K562 (cell line): ENCODE measurements around the gene RALB. TPM values are rescaled to one million over a fixed set of nuclear protein-coding genes. Genes with fewer than 3 reads are reported as not detected.

Experiments
- ATAC-seq: fragments of 200-7000 bp; cut with Tn5 transposase; 3 replicates; pipeline ENCODE4 v1.9.1; 2020; ENCODE audit warnings: moderate library complexity
- BruUV-seq: library from RNA; stranded (reverse); fragments of 400-500 nt; replicated peaks from 2 replicates; lab custom pipeline; 2021; lab: Mats Ljungman, UMichigan
- CTCF ChIA-PET: fragments of 300-600 bp; formaldehyde crosslinking; extraction: SDS; loops from one replicate; lab custom pipeline; 2021; ENCODE audit warnings: low intra/inter-chr PET ratio; lab: Yijun Ruan, JAX
- POLR2A ChIA-PET: fragments of 300-600, 350-650 bp; sonication (Branson Sonifier 250); formaldehyde crosslinking; extraction: SDS; loops from one replicate; lab custom pipeline; 2021; ENCODE audit warnings: antibody characterized with exemption, inconsistent platforms; lab: Yijun Ruan, JAX
- DNase-seq, 4 experiments: peaks; one replicate each; pipeline versions ENCODE4 v3.0.0 to v3.0.0-alpha.2; 2011 to 2018; ENCODE audit warnings: low spot score in 3 of 4, mixed read lengths in 3 of 4; ENCODE audit errors: extremely low read depth in 1 of 4
- FAIRE-seq: peaks from 2 replicates; lab custom pipeline; 2011; peaks lifted over from hg19 to GRCh38; lab: Jason Lieb, UNC
- H2AFZ ChIP-seq: 2 replicates; pipeline ENCODE4 v1.6.0; 2011; ENCODE audit warnings: low read depth, low read length, control low read depth, inconsistent platforms
- H3K27ac ChIP-seq: fragments of 200-600 bp; 3 replicates; pipeline ENCODE4 v1.8.0; 2011; ENCODE audit warnings: low read depth, mild to moderate bottlenecking, control low read depth, inconsistent platforms, low read length, moderate library complexity, mixed read lengths; ENCODE audit errors: extremely low read depth
- H3K27me3 ChIP-seq, 2 experiments: fragments of 300-600 bp in 1 of 2; 2 replicates in 1 of 2; 3 replicates in 1 of 2; pipeline versions ENCODE4 v1.6.0 to v1.8.0; 2011; ENCODE audit warnings: inconsistent platforms in 2 of 2, low read length in 2 of 2, mild to moderate bottlenecking in 1 of 2, mixed read lengths in 1 of 2, moderate library complexity in 1 of 2; ENCODE audit not compliant: control insufficient read depth in 2 of 2, insufficient read depth in 2 of 2
- H3K36me3 ChIP-seq: fragments of 300-600 bp; 3 replicates; pipeline ENCODE4 v1.8.0; 2011; ENCODE audit warnings: mild to moderate bottlenecking, low read length, inconsistent platforms; ENCODE audit not compliant: control insufficient read depth, insufficient read depth
- H3K4me1 ChIP-seq, 2 experiments: fragments of 200-600 bp in 1 of 2; replicated peaks in 1 of 2; 2 replicates in 1 of 2; 3 replicates in 1 of 2; pipeline versions ENCODE4 v1.5.1 to v1.8.0; 2011; ENCODE audit warnings: inconsistent platforms in 2 of 2, low read length in 2 of 2, mild to moderate bottlenecking in 1 of 2, mixed read lengths in 1 of 2, moderate library complexity in 1 of 2; ENCODE audit not compliant: control insufficient read depth in 2 of 2, insufficient read depth in 2 of 2
- H3K4me2 ChIP-seq: 2 replicates; pipeline ENCODE4 v1.6.1; 2011; ENCODE audit warnings: low read length, control low read depth, inconsistent platforms, mixed read lengths; ENCODE audit not compliant: insufficient read depth
- H3K4me3 ChIP-seq: fragments of 200-600 bp; sonication (generic), shearing (Covaris generic); 2 replicates; pipeline ENCODE4 v1.5.1; 2016; ENCODE audit warnings: control low read depth, inconsistent platforms
- H3K79me2 ChIP-seq: fragments of 200-600 bp; 3 replicates; pipeline ENCODE4 v1.8.0; 2011; ENCODE audit warnings: low read length, inconsistent platforms; ENCODE audit not compliant: control insufficient read depth, insufficient read depth
- H3K9ac ChIP-seq, 2 experiments: 2 replicates each; pipeline versions ENCODE4 v1.6.0 to v1.6.1; 2011; ENCODE audit warnings: low read depth in 2 of 2, low read length in 2 of 2, control low read depth in 1 of 2, inconsistent platforms in 1 of 2, mild to moderate bottlenecking in 1 of 2, mixed read lengths in 1 of 2; ENCODE audit not compliant: insufficient read depth in 1 of 2
- H3K9me1 ChIP-seq: one replicate; pipeline ENCODE4 v1.6.0; 2011; ENCODE audit warnings: inconsistent platforms, mild to moderate bottlenecking, low read length, moderate library complexity; ENCODE audit not compliant: control insufficient read depth, insufficient read depth
- H3K9me3 ChIP-seq: replicated peaks from 2 replicates; pipeline ENCODE4 v1.5.1; 2011; ENCODE audit warnings: low read depth, low read length, inconsistent platforms; ENCODE audit not compliant: control insufficient read depth, insufficient read depth
- H4K20me1 ChIP-seq: replicated peaks from 2 replicates; pipeline ENCODE4 v1.6.1; 2011; ENCODE audit warnings: low read length, inconsistent platforms, mixed read lengths; ENCODE audit not compliant: control insufficient read depth, insufficient read depth
- BDP1 ChIP-seq: IDR thresholded peaks from 3 replicates; pipeline ENCODE4 v1.6.1; 2011; ENCODE audit not compliant: insufficient read length, insufficient read depth
- CTBP1 ChIP-seq: fragments of 450-650 bp; IDR thresholded peaks from 2 replicates; pipeline ENCODE4 v1.6.1; 2016; ENCODE audit warnings: borderline replicate concordance
- DACH1 ChIP-seq: fragments of 450-650 bp; IDR thresholded peaks from 2 replicates; pipeline ENCODE4 v1.6.1; 2018; ENCODE audit not compliant: partially characterized antibody
- DMBX1 ChIP-seq: fragments of 250-450 bp; sonication (Bioruptor Pico); IDR thresholded peaks from 2 replicates; pipeline ENCODE4 v1.8.0; 2022; ENCODE audit warnings: inconsistent platforms, mild to moderate bottlenecking, moderate library complexity, borderline replicate concordance
- ETV6 ChIP-seq, 3 experiments: fragments of 150-350 bp in 1 of 3; sonication (generic) in 1 of 3; formaldehyde crosslinking in 1 of 3; IDR thresholded peaks; 2 replicates each; pipeline versions ENCODE4 v1.6.1 to v1.8.0; 2014 to 2022; ENCODE audit warnings: borderline replicate concordance in 2 of 3, low read depth in 2 of 3, antibody characterized with exemption in 1 of 3, low read length in 1 of 3, mild to moderate bottlenecking in 1 of 3, missing genetic modification reagents in 1 of 3
- MTA2 ChIP-seq: fragments of 450-650 bp; IDR thresholded peaks from 2 replicates; pipeline ENCODE4 v1.6.1; 2016; ENCODE audit warnings: low read depth
- POLR3G ChIP-seq: IDR thresholded peaks from 2 replicates; pipeline ENCODE4 v1.6.1; 2011; ENCODE audit not compliant: insufficient read length, insufficient replicate concordance; ENCODE audit errors: extremely low read depth
- WGBS: fragments of 100-300 bp; shearing (Covaris generic); methylation state at CpG from one replicate; pipeline ENCODE4 v1.1.6; 2016; ENCODE audit warnings: low coverage, mixed read lengths; ENCODE audit not compliant: insufficient coverage; ENCODE audit errors: missing lambda C conversion rate; 5-methylcytosine and 5-hydroxymethylcytosine counted together
- in situ Hi-C: fragments of 300-500 bp; cut with MboI; formaldehyde crosslinking; loops from 4 replicates; pipeline ENCODE4 v1.15.0; 2018; ENCODE audit warnings: inconsistent platforms, mixed read lengths
- intact Hi-C: fragments of 100-400 bp; cut with micrococcal nuclease; formaldehyde crosslinking; loops from 2 replicates; pipeline ENCODE4 v1.14.2; 2022
- polyA plus RNA-seq, 8 experiments: library from polyadenylated mRNA; depleted of rRNA in 4 of 8; stranded (reverse) in 5 of 8; unstranded in 3 of 8; fragments of >200 nt; fragmentation: Nextera tagmentation in 2 of 8; fragmentation: Illumina TruSeq in 1 of 8; extraction: Ambion mirVana in 2 of 8; extraction: Trizol in 1 of 8; gene quantifications; 2 replicates each; pipeline versions ENCODE4 v1.2.1 to v1.2.3, GENCODE V29; 2011 to 2014; ENCODE audit warnings: inconsistent platforms in 1 of 8, missing spikeins in 1 of 8
- total RNA-seq, 7 experiments: library from RNA; depleted of rRNA in 6 of 7; stranded (reverse); fragments of >200 nt in 6 of 7; fragmentation: Illumina TruSeq in 2 of 7; extraction: Trizol in 2 of 7; gene quantifications; 2 replicates each; pipeline versions ENCODE4 v1.2.1 to v1.2.3, GENCODE V29; 2011 to 2021; ENCODE audit warnings: low replicate concordance in 1 of 7

The RALB gene
- total and polyA plus RNA-seq, 9 of the 15 experiments (the other 6 are each of a cell fraction or from before 2014, with no cell fraction given) = 14.8 to 65.6 (median 38.4) TPM

DNA sequence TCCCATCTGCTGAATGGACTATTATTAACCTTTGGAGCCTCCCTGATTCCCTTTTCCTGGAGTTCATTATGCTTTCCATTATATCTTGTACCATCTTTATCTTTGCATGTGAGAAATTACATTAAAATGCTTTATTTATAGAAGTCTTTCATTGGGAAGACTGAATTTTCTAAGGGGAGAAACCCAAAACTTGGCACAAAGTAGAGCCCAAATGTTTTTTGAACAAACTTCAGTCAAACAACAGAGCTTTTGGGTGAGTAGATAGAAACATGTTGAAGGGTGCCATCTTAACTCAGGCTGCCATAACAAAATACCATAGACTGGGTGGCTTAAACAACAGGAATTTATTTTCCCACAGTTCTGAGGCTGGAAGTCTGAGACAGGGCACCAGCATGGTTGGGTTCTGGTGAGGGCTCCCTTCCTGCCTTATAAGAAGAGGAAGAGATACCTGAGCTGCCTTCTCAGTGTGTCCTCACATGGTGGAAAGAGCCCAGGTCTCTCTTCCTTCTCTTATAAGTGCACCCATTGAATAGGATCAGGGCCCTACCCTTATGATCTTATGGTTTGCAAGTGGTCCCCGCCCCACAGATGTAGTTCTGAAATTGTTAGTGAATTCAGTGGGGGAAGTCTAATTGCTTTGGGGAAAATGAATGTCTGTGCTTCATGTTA, 19.2 kb downstream of the RALB start:
- 77% methylated on average over 1 of the region's 1 CpG for WGBS
- Histone ChIP-seq H3K9me1 (no peaks in the 10 kb centered on the region), H3K27ac (no peak overlapping the region), H3K36me3 (peaks cover 5% of the 10 kb centered on the region; the same call in 1 of the 3 replicates), H3K4me2 (no peak overlapping the region), H3K27me3 (no peaks in the 10 kb centered on the region), H3K9ac (no peak overlapping the region), H3K79me2 (peaks cover 41% of the 10 kb centered on the region; the same call in 2 of the 3 replicates), H4K20me1 (no peaks in the 10 kb centered on the region), H2AFZ (no peak overlapping the region), H3K4me1 (peaks cover 0 to 8% of the 10 kb centered on the region in 2 experiments; a peak in 2 of 5 replicates), H3K4me3 (no peak overlapping the region), H3K9me3 (peaks cover 18% of the 10 kb centered on the region)
- in situ Hi-C loops (no loop called here), intact Hi-C loops (no loop called here)
- ChIA-PET CTCF (no interaction called here), POLR2A (interaction anchor here (1.7 kb wide), 1 partner anchor 14 kb away, joined by 4 read pairs; no protein-coding TSS in a partner anchor)
- DNase-seq (no peak), ATAC-seq (no peak), FAIRE-seq (no peak)
- BruUV-seq = no TSS peak
- TF ChIP-seq MTA2 = no peak
- no peak for TF ChIP-seq DMBX1 (CRISPR knock-in tag)
- no peak for TF ChIP-seq DACH1
- no peak for TF ChIP-seq POLR3G
- TF ChIP-seq CTBP1 = no peak
- no peak for TF ChIP-seq BDP1
- TF ChIP-seq ETV6 (IDR thresholded peaks at IDR 0.05; ENCODE audit: borderline replicate concordance in 1 of 2, low read depth in 2 of 2, low read length in 1 of 2) = no peak
- no peak for TF ChIP-seq ETV6 (CRISPR knock-in tag; IDR thresholded peaks at IDR 0.05; ENCODE audit: borderline replicate concordance)
